A673 (cell line): ENCODE measurements around the gene P2RY11.

Experiments used
- CTCF ChIP-seq: fragments of 300-800, 200-600 bp; sonication (generic); conservative IDR thresholded peaks from 2 replicates; pipeline ENCODE4 v1.5.1; 2017; ENCODE audit warnings: low read depth, mild to moderate bottlenecking, antibody characterized with exemption, low read length, moderate library complexity, mixed read lengths
- EZH2 ChIP-seq: fragments of 200-600 bp; sonication (generic); IDR thresholded peaks from 2 replicates; pipeline ENCODE4 v1.6.1; 2017; ENCODE audit warnings: borderline replicate concordance, low read depth, mild to moderate bottlenecking, mixed read lengths, antibody characterized with exemption, low read length; ENCODE audit not compliant: poor library complexity, severe bottlenecking

DNA sequence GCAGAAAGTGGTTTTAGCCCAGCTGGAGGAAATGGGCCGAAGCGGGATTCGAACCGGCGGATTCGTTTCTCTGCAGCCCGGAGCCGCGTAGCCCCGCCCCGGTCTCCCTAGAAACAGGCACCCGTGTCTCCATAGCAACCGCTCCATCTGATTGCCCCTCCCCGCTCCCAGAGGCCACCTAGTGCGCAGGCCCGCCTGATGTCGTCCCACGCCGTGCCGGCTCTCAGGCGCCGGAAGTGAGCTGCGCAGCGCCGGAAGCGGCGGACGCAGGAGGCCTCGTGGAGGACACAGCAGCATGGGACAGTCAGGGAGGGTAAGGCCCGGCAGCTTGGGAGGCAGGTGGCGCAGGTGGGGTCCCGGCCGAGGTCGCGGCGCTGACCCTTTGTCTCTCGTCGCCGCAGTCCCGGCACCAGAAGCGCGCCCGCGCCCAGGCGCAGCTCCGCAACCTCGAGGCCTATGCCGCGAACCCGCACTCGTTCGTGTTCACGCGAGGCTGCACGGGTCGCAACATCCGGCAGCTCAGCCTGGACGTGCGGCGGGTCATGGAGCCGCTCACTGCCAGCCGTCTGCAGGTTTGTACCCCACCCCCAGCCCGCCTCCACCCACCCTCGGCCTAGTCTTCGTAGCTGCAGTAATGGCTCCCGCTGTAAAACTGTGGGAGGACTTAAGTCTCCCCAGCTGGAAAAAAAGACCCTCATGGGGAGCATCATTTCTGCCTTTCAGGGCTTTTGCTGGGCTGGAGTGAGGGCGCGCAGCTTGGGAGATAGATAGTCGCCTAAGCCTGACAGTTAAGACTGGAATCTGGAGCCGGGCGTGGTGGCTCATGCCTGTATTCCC is 5.2 kb upstream of the P2RY11 start, which contains the start of gene PPAN:
- no peak for TF ChIP-seq EZH2
- no peak for TF ChIP-seq CTCF
